Fibroblast of lung (primary cell): ENCODE measurements around the gene ATP8A1.

Experiments
- EZH2 ChIP-seq: IDR thresholded peaks from 2 replicates; pipeline ENCODE4 v1.5.1; 2012; ENCODE audit warnings: low read length, control low read depth, mild to moderate bottlenecking; ENCODE audit errors: missing control alignments
- TF ChIP-seq, protein P1 (sequence below), 2 donors: IDR thresholded peaks in 1 of 2; conservative IDR thresholded peaks in 1 of 2; 1 replicate in 1 of 2; 2 replicates in 1 of 2; pipeline ENCODE4 v1.5.1; 2011 to 2012; ENCODE audit warnings: low read length in 2 of 2, control low read depth in 1 of 2, inconsistent platforms in 1 of 2, low read depth in 1 of 2, mild to moderate bottlenecking in 1 of 2

DNA sequence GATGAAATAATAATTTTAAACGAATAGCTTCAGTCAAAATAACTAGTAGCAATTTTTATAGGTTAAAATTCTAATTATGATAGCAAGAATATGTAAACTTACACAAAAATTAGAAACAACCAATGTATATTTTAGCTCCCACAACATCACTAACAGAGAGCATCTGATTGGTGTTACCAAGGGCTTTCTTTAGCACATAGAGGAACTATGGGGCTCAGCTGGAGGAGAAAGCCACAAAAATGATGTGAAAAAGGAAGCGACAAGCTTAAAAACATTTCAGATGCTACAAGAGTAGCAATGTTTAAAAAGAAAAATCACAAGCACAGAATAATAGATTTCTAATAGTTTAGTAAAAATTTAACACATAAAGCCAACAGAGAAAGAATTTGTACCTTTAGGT lies 56.3 kb downstream of the ATP8A1 start:
- TF ChIP-seq EZH2, result no peak
- TF ChIP-seq, protein P1, sequence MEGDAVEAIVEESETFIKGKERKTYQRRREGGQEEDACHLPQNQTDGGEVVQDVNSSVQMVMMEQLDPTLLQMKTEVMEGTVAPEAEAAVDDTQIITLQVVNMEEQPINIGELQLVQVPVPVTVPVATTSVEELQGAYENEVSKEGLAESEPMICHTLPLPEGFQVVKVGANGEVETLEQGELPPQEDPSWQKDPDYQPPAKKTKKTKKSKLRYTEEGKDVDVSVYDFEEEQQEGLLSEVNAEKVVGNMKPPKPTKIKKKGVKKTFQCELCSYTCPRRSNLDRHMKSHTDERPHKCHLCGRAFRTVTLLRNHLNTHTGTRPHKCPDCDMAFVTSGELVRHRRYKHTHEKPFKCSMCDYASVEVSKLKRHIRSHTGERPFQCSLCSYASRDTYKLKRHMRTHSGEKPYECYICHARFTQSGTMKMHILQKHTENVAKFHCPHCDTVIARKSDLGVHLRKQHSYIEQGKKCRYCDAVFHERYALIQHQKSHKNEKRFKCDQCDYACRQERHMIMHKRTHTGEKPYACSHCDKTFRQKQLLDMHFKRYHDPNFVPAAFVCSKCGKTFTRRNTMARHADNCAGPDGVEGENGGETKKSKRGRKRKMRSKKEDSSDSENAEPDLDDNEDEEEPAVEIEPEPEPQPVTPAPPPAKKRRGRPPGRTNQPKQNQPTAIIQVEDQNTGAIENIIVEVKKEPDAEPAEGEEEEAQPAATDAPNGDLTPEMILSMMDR (conservative IDR thresholded peaks at IDR 0.05 in 1 of 2, IDR thresholded peaks at IDR 0.05 in 1 of 2; ENCODE audit: low read depth in 1 of 2, low read length in 2 of 2), result no peak
